NT2/D1 (cell line): Measurements from ENCODE around the gene ZNF593OS.

Experiments
- DNase-seq: peaks from one replicate; pipeline ENCODE4 v3.0.0-alpha.2; 2011; ENCODE audit warnings: low read depth, low spot score
- H3K27me3 ChIP-seq: 2 replicates; pipeline ENCODE4 v1.6.0; 2011; ENCODE audit warnings: mild to moderate bottlenecking; ENCODE audit not compliant: insufficient read length, insufficient read depth
- H3K36me3 ChIP-seq: 2 replicates; pipeline ENCODE4 v1.6.1; 2011; ENCODE audit warnings: mild to moderate bottlenecking, low read length, mixed read lengths; ENCODE audit not compliant: insufficient read depth, insufficient read length
- H3K4me1 ChIP-seq: 2 replicates; pipeline ENCODE4 v1.5.1; 2011; ENCODE audit not compliant: insufficient read depth, insufficient read length
- H3K4me3 ChIP-seq: 2 replicates; pipeline ENCODE4 v1.5.1; 2011; ENCODE audit warnings: low read depth; ENCODE audit not compliant: insufficient read length
- H3K9ac ChIP-seq: 2 replicates; pipeline ENCODE4 v1.6.0; 2011; ENCODE audit warnings: low read depth; ENCODE audit not compliant: insufficient read length
- H3K9me3 ChIP-seq: 2 replicates; pipeline ENCODE4 v1.5.1; 2011; ENCODE audit warnings: mild to moderate bottlenecking, low read length; ENCODE audit not compliant: insufficient read depth
- SUZ12 ChIP-seq: IDR thresholded peaks from 2 replicates; pipeline ENCODE4 v1.6.1; 2011; ENCODE audit not compliant: insufficient read length, insufficient read depth; ENCODE audit errors: extremely low read depth
- YY1 ChIP-seq: IDR thresholded peaks from 2 replicates; pipeline ENCODE4 v1.6.1; 2011; ENCODE audit not compliant: insufficient read length, insufficient read depth
- ZNF274 ChIP-seq: IDR thresholded peaks from 2 replicates; pipeline ENCODE4 v1.6.1; 2011; ENCODE audit warnings: mild to moderate bottlenecking, low read depth, low read length

The ZNF593OS gene

GRCh38 chr1:26156285-26157038 lies 15.2 kb downstream of the ZNF593OS start:
- Histone ChIP-seq H3K9ac (peak overlapping the region; percentile 23), H3K36me3 (no peaks in the 10 kb centered on the region), H3K9me3 (no peaks in the 10 kb centered on the region), H3K27me3 (peaks cover 98% of the 10 kb centered on the region), H3K4me1 (peaks cover 47% of the 10 kb centered on the region), H3K4me3 (peak overlapping the region; percentile 12)
- DNase-seq = no peak
- no peak for TF ChIP-seq YY1
- TF ChIP-seq ZNF274 = no peak
- peak; percentile 21 for TF ChIP-seq SUZ12

- H3K4me3 ChIP-seq = no peak overlapping the region
- DNase-seq = no peak
- TF ChIP-seq ZNF274 = no peak
- TF ChIP-seq YY1 = no peak
- peak; percentile 52 for TF ChIP-seq SUZ12
- H3K9me3 ChIP-seq = no peaks in the 10 kb centered on the region
- H3K27me3 ChIP-seq = peaks cover 92% of the 10 kb centered on the region
- peaks cover 40% of the 10 kb centered on the region for H3K4me1 ChIP-seq
- no peaks in the 10 kb centered on the region for H3K36me3 ChIP-seq
- H3K9ac ChIP-seq = peak overlapping the region; percentile 23
Observed at GRCh38 chr1:26155370-26156284, 16.0 kb downstream of the ZNF593OS start.

- TF ChIP-seq SUZ12 = no peak
- TF ChIP-seq ZNF274 = no peak
- TF ChIP-seq YY1 = no peak
- H3K4me3 ChIP-seq = no peak overlapping the region
Observed at GRCh38 chr1:26154750-26155149, 16.9 kb downstream of the ZNF593OS start.

GRCh38 chr1:26153966-26154532 lies 17.6 kb downstream of the ZNF593OS start:
- Histone ChIP-seq H3K4me3 (no peak overlapping the region), H3K9me3 (no peaks in the 10 kb centered on the region), H3K36me3 (no peaks in the 10 kb centered on the region), H3K4me1 (peaks cover 30% of the 10 kb centered on the region), H3K27me3 (peaks cover 91% of the 10 kb centered on the region), H3K9ac (no peak overlapping the region)
- no peak for TF ChIP-seq SUZ12
- no peak for TF ChIP-seq YY1
- no peak for TF ChIP-seq ZNF274
- DNase-seq = no peak

More at GRCh38 chr1:26154750-26155149, 16.9 kb downstream of the ZNF593OS start:
- Histone ChIP-seq H3K9ac (no peak overlapping the region), H3K36me3 (no peaks in the 10 kb centered on the region), H3K9me3 (no peaks in the 10 kb centered on the region), H3K4me1 (peaks cover 37% of the 10 kb centered on the region), H3K27me3 (peaks cover 92% of the 10 kb centered on the region)
- DNase-seq = peak; percentile 78

GRCh38 chr1:26148887-26149286 lies 22.7 kb downstream of the ZNF593OS start:
- H3K4me1 ChIP-seq = peaks cover 4% of the 10 kb centered on the region
- TF ChIP-seq YY1 = no peak
- TF ChIP-seq SUZ12 = no peak
- TF ChIP-seq ZNF274 = no peak
- no peak overlapping the region for H3K9ac ChIP-seq
- no peak for DNase-seq
- H3K36me3 ChIP-seq = no peaks in the 10 kb centered on the region
- no peaks in the 10 kb centered on the region for H3K9me3 ChIP-seq
- H3K27me3 ChIP-seq = peaks cover 83% of the 10 kb centered on the region
- no peak overlapping the region for H3K4me3 ChIP-seq

- TF ChIP-seq YY1 (no peak), ZNF274 (no peak), SUZ12 (no peak)
- DNase-seq = no peak
- H3K9me3 ChIP-seq = no peaks in the 10 kb centered on the region
- H3K4me1 ChIP-seq = peaks cover 4% of the 10 kb centered on the region
- no peak overlapping the region for H3K4me3 ChIP-seq
- no peaks in the 10 kb centered on the region for H3K36me3 ChIP-seq
- peaks cover 62% of the 10 kb centered on the region for H3K27me3 ChIP-seq
- H3K9ac ChIP-seq = no peak overlapping the region
Observed at GRCh38 chr1:26145960-26146294, 25.7 kb downstream of the ZNF593OS start.
